WTC11 (cell line): Measurements from ENCODE around the gene CANX. TPM values are rescaled to one million over a fixed set of nuclear protein-coding genes. Genes with fewer than 3 reads are reported as not detected.

Experiments
- AFF4 ChIP-seq: sonication (generic); formaldehyde crosslinking; IDR thresholded peaks from 2 replicates; pipeline ENCODE4 v1.8.1; 2023; ENCODE audit warnings: mild to moderate bottlenecking, missing genetic modification reagents, borderline replicate concordance
- ARID4B ChIP-seq: sonication (generic); formaldehyde crosslinking; IDR thresholded peaks from 2 replicates; pipeline ENCODE4 v1.8.0; 2023; ENCODE audit warnings: missing genetic modification reagents, mild to moderate bottlenecking, borderline replicate concordance
- CREM ChIP-seq: sonication (generic); formaldehyde crosslinking; IDR thresholded peaks from 2 replicates; pipeline ENCODE4 v1.8.1; 2022; ENCODE audit warnings: mild to moderate bottlenecking, missing genetic modification reagents, moderate library complexity
- ERG ChIP-seq: fragments of 250-450 bp; sonication (Bioruptor Pico); IDR thresholded peaks from 2 replicates; pipeline ENCODE4 v1.8.0; 2021; ENCODE audit warnings: mild to moderate bottlenecking
- FOXP1 ChIP-seq: sonication (generic); formaldehyde crosslinking; IDR thresholded peaks from 2 replicates; pipeline ENCODE4 v1.8.0; 2022; ENCODE audit warnings: missing genetic modification reagents, mild to moderate bottlenecking, moderate library complexity, borderline replicate concordance
- IRF2 ChIP-seq: sonication (generic); formaldehyde crosslinking; IDR thresholded peaks from 2 replicates; pipeline ENCODE4 v1.8.0; 2022; ENCODE audit warnings: low read depth, missing genetic modification reagents, borderline replicate concordance
- JAZF1 ChIP-seq: fragments of 250-450 bp; sonication (Bioruptor Pico); IDR thresholded peaks from 2 replicates; pipeline ENCODE4 v1.9.0; 2021; ENCODE audit warnings: moderate library complexity, mild to moderate bottlenecking, inconsistent platforms
- KAT7 ChIP-seq: sonication (generic); formaldehyde crosslinking; IDR thresholded peaks from 2 replicates; pipeline ENCODE4 v1.8.1; 2023; ENCODE audit warnings: missing genetic modification reagents, mild to moderate bottlenecking, borderline replicate concordance
- OVOL2 ChIP-seq: fragments of 250-450 bp; sonication (Bioruptor Pico); IDR thresholded peaks from 2 replicates; pipeline ENCODE4 v1.9.0; 2021; ENCODE audit warnings: mild to moderate bottlenecking, borderline replicate concordance
- PREB ChIP-seq: sonication (generic); formaldehyde crosslinking; IDR thresholded peaks from 2 replicates; pipeline ENCODE4 v1.8.1; 2022; ENCODE audit warnings: mild to moderate bottlenecking, missing genetic modification reagents, moderate library complexity, borderline replicate concordance
- PRRX2 ChIP-seq: fragments of 250-450 bp; sonication (Bioruptor Pico); IDR thresholded peaks from 2 replicates; pipeline ENCODE4 v1.8.0; 2021; ENCODE audit warnings: mild to moderate bottlenecking
- USF2 ChIP-seq: sonication (generic); formaldehyde crosslinking; IDR thresholded peaks from 2 replicates; pipeline ENCODE4 v1.8.1; 2023; ENCODE audit warnings: mild to moderate bottlenecking, missing genetic modification reagents, moderate library complexity
- ZNF263 ChIP-seq: sonication (generic); formaldehyde crosslinking; IDR thresholded peaks from 2 replicates; pipeline ENCODE4 v1.8.1; 2022; ENCODE audit warnings: low read depth, mild to moderate bottlenecking, moderate library complexity, missing genetic modification reagents
- ZNF396 ChIP-seq: fragments of 250-450 bp; sonication (Bioruptor Pico); IDR thresholded peaks from 2 replicates; pipeline ENCODE4 v1.8.0; 2021; ENCODE audit warnings: mild to moderate bottlenecking, moderate library complexity, borderline replicate concordance
- ZNF532 ChIP-seq: fragments of 250-450 bp; sonication (Bioruptor Pico); IDR thresholded peaks from 2 replicates; pipeline ENCODE4 v1.9.0; 2021; ENCODE audit warnings: mild to moderate bottlenecking, borderline replicate concordance
- total RNA-seq: library from RNA; stranded (reverse); gene quantifications from 3 replicates; pipeline ENCODE4 v1.2.3, GENCODE V29; 2021

CANX gene
- total RNA-seq, 1 experiment from 2014 or later, result 611 TPM

- TF ChIP-seq PREB (no peak), ZNF532 (CRISPR knock-in tag) (no peak), USF2 (no peak), CREM (no peak), IRF2 (CRISPR knock-in tag) (no peak), ZNF263 (CRISPR knock-in tag) (no peak), ERG (CRISPR knock-in tag) (no peak), KAT7 (CRISPR knock-in tag) (no peak), ZNF396 (CRISPR knock-in tag) (no peak), PRRX2 (no peak), FOXP1 (no peak), OVOL2 (CRISPR knock-in tag) (no peak), ARID4B (CRISPR knock-in tag) (no peak), JAZF1 (CRISPR knock-in tag) (no peak), AFF4 (no peak)
Measured at GRCh38 chr5:179777456-179777855, 78.7 kb downstream of the CANX start (continued).
